Adrenal gland (tissue), 12 donors: ENCODE data around the gene FOXP4. TPM values are rescaled to one million over a fixed set of nuclear protein-coding genes. Genes with fewer than 3 reads are reported as not detected.

Experiments used
- DNase-seq, 7 donors: peaks; one replicate each; pipeline ENCODE4 v3.0.0-alpha.2; 2019 to 2020
- H3K27ac ChIP-seq, 5 donors: fragments of 200-600 bp; sonication (generic) in 4 of 5; 1 replicate in 3 of 5; 2 replicates in 2 of 5; pipeline versions ENCODE4 v1.5.1 to v1.8.0; 2016 to 2020; ENCODE audit warnings: mild to moderate bottlenecking in 1 of 5
- H3K27me3 ChIP-seq: fragments of 200-600 bp; 2 replicates; pipeline ENCODE4 v1.8.0; 2021
- H3K36me3 ChIP-seq, 2 donors: fragments of 200-600 bp; replicated peaks in 1 of 2; 1 replicate in 1 of 2; 2 replicates in 1 of 2; pipeline versions ENCODE4 v1.5.1 to v1.8.0; 2018 to 2022
- H3K4me1 ChIP-seq, 2 donors: fragments of 200-600 bp; replicated peaks in 1 of 2; 1 replicate in 1 of 2; 2 replicates in 1 of 2; pipeline versions ENCODE4 v1.5.1 to v1.8.0; 2018 to 2021
- H3K4me3 ChIP-seq, 4 donors: fragments of 200-600 bp; sonication (generic) in 3 of 4; one replicate each; pipeline ENCODE4 v1.5.1; 2016 to 2018
- H3K9me3 ChIP-seq, 3 donors: fragments of 200-600 bp; sonication (generic) in 1 of 3; replicated peaks in 1 of 3; 1 replicate in 2 of 3; 2 replicates in 1 of 3; pipeline versions ENCODE4 v1.5.1 to v1.8.0; 2016 to 2021
- CTCF ChIP-seq, 6 experiments: fragments of 450-650 bp in 4 of 6; fragments of 200-600 bp in 2 of 6; sonication (generic) in 1 of 6; IDR thresholded peaks; 1 replicate in 5 of 6; 2 replicates in 1 of 6; pipeline versions ENCODE4 v1.5.1 to v1.8.0; 2016 to 2021; ENCODE audit warnings: antibody characterized with exemption in 6 of 6, mild to moderate bottlenecking in 2 of 6, moderate library complexity in 1 of 6
- POLR2A ChIP-seq, 2 donors: fragments of 450-650 bp; IDR thresholded peaks; one replicate each; pipeline ENCODE4 v1.6.1; 2017; ENCODE audit warnings: antibody characterized with exemption in 2 of 2, mild to moderate bottlenecking in 2 of 2, moderate library complexity in 1 of 2
- WGBS, 4 donors: extraction: QIAGEN DNeasy Blood & Tissue Kit in 2 of 4; methylation state at CpG; one replicate each; pipeline versions ENCODE4 v1.1.5 to v1.1.7; 2013 to 2017; 5-methylcytosine and 5-hydroxymethylcytosine counted together
- intact Hi-C, 2 donors: fragments of 100-400 bp; cut with DNase I; formaldehyde crosslinking; loops; one replicate each; pipeline versions ENCODE4 v1.14.1 to v1.15.0; 2022 to 2023
- polyA plus RNA-seq, 3 donors: library from polyadenylated mRNA; stranded (reverse); fragments of 200-250 nt in 2 of 3; fragments of 350-450 nt in 1 of 3; fragmentation: Illumina TruSeq in 1 of 3; extraction: RNeasy Lipid Tissue Mini Kit (QIAGEN cat#74804) in 1 of 3; gene quantifications; one replicate each; pipeline ENCODE4 v1.2.3, GENCODE V29; 2013 to 2014
- total RNA-seq, 9 donors: library from RNA; depleted of rRNA in 4 of 9; stranded (reverse); fragments of >200 nt in 4 of 9; fragments of 120-200 nt in 1 of 9; fragmentation: NEBNext Ultra II Directional in 1 of 9; extraction: Animal tissue kit (Norgen Biotek cat#: 25700) in 1 of 9; gene quantifications; one replicate each; pipeline versions ENCODE4 v1.1.0 to v1.2.4, GENCODE V29; 2013 to 2023
- donor health status: healthy with polysubstance abuse.
- donor health status: Bipolar disorder and iron deficiency.
- donor health status: DM: yes; HTN: yes; CAD: no.
- donor health status: DM: no; HTN: no; CAD: no.
- donor health status: DM: no; HTN: no; CAD: no.
- donor health status: DM: yes; HTN: yes; CAD: no.

FOXP4 gene
- total and polyA plus RNA-seq, 12 donors, result 1.6 to 18.2 (median 11.3) TPM

DNA sequence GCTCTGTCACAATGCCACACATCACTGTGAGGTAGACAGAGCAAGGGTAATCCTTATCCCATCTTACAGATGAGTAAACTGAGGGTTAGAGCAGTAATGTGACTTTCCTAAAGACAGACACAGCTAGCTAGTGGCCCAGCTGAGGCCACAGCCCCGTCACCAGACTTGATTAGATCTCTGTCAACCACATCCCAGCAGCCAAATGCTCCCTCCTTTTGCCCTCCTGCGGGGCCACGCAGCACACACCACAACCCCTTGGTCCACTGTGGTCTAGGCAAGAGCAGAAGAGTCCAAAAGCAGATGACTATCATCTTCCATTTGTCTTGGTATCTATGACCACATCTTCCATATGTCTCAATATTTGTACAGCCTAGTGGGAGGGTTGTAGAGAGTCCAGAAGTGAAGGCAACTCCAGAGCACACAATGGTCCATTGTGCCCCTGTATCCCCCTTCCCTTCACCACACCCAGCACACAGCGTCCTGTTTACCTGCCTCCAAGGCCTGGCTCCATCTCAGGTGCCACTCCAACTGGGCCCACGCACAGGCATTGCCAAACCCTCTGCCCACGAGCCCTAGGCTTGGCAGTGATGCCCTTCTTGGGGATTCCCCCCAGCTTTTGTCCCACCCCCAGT lies 47.1 kb upstream of the FOXP4 start:
- Histone ChIP-seq H3K36me3 (no peaks in the 10 kb centered on the region), H3K27ac (no peak overlapping the region), H3K4me1 (peaks cover 0 to 2% of the 10 kb centered on the region in 2 donors), H3K4me3 (no peak overlapping the region), H3K27me3 (peaks cover under 1% of the 10 kb centered on the region), H3K9me3 (no peaks in the 10 kb centered on the region)
- no peak for TF ChIP-seq CTCF (IDR thresholded peaks at IDR 0.05)
- no peak for TF ChIP-seq POLR2A (IDR thresholded peaks at IDR 0.05)
- DNase-seq, result no peak
- intact Hi-C loops, result no loop called here
- 93 to 97% (median 94%) methylated on average over 4 to 6 of the region's 6 CpGs for WGBS, 4 donors

DNA sequence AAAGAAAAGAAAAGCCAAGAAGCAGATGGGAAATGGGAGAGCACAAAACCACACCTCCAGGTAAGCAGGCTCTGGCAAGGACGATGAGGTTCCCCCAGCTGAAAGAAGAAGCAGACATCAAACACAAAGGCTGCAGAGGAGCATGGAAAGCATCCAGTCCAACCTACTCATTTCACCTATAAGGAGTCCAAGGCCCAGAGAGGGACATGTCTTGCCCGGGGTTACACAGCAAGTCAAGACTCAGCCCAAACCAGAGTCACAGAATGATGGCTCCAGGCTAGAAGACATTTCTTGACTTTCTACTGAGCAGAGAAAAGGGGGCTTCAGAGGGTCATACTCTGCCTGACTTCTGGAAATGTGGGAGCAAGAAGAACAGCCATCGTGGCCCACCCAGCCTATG lies 45.6 kb upstream of the FOXP4 start:
- peaks cover 3% of the 10 kb centered on the region for H3K27me3 ChIP-seq
- no peaks in the 10 kb centered on the region for H3K36me3 ChIP-seq
- H3K9me3 ChIP-seq, result no peaks in the 10 kb centered on the region
- intact Hi-C loops, result no loop called here
- H3K27ac ChIP-seq, result no peak overlapping the region
- TF ChIP-seq POLR2A (IDR thresholded peaks at IDR 0.05), result no peak
- TF ChIP-seq CTCF (IDR thresholded peaks at IDR 0.05), result no peak
- no peak overlapping the region for H3K4me3 ChIP-seq
- no peak for DNase-seq
- H3K4me1 ChIP-seq, result peaks cover 0 to 14% of the 10 kb centered on the region in 2 donors
- 56 to 79% (median 63%) methylated on average over 3 of the region's 3 CpGs for WGBS, 4 donors

GRCh38 chr6:41502566-41502916 lies 43.6 kb upstream of the FOXP4 start:
- Histone ChIP-seq H3K27me3 (peaks cover 9% of the 10 kb centered on the region), H3K4me1 (peaks cover 0 to 18% of the 10 kb centered on the region in 2 donors), H3K36me3 (no peaks in the 10 kb centered on the region), H3K9me3 (no peaks in the 10 kb centered on the region), H3K27ac (peak overlapping the region in 1 of 5 donors; percentile 10), H3K4me3 (no peak overlapping the region)
- intact Hi-C loops, result no loop called here
- no peak for TF ChIP-seq POLR2A (IDR thresholded peaks at IDR 0.05)
- no peak for TF ChIP-seq CTCF (IDR thresholded peaks at IDR 0.05)
- DNase-seq, result no peak
- 54 to 80% (median 58%) methylated on average over 1 to 5 of the region's 5 CpGs for WGBS, 4 donors

GRCh38 chr6:41502917-41503671 lies 43.1 kb upstream of the FOXP4 start:
- peak overlapping the region in 1 of 5 donors; percentile 10 for H3K27ac ChIP-seq
- peaks cover 9% of the 10 kb centered on the region for H3K27me3 ChIP-seq
- H3K36me3 ChIP-seq, result no peaks in the 10 kb centered on the region
- peaks cover 0 to 18% of the 10 kb centered on the region in 2 donors for H3K4me1 ChIP-seq
- H3K9me3 ChIP-seq, result no peaks in the 10 kb centered on the region
- intact Hi-C loops, result no loop called here
- TF ChIP-seq CTCF (IDR thresholded peaks at IDR 0.05) (no peak), POLR2A (IDR thresholded peaks at IDR 0.05) (no peak)
- WGBS, 4 donors, result 50 to 62% (median 55%) methylated on average over 23 to 27 of the region's 27 CpGs
- peak overlapping the region in 1 of 4 donors; percentile 41 for H3K4me3 ChIP-seq
- DNase-seq, result peak in 1 of 7 donors; percentile 29
